Left renal cortex interstitium (tissue), 4 donors: ENCODE measurements around the gene EFL1. TPM values are rescaled to one million over a fixed set of nuclear protein-coding genes. Genes with fewer than 3 reads are reported as not detected.
"Not testable (repeated sequence)": the region's sequence is repeated elsewhere in the genome, so short reads cannot be mapped to it uniquely, and the experiment has no call there.

ENCODE experiments used
- DNase-seq, 4 donors: peaks; one replicate each; pipeline ENCODE4 v3.0.0-alpha.2; 2013; ENCODE audit warnings: low read depth in 4 of 4, low spot score in 2 of 4, missing footprints in 1 of 4
- polyA plus RNA-seq, 4 donors: library from polyadenylated mRNA; unstranded; fragments of 120-200 nt; gene quantifications; one replicate each; pipeline ENCODE4 v1.2.1, GENCODE V29; 2013; ENCODE audit not compliant: insufficient read length in 4 of 4

EFL1 gene
- polyA plus RNA-seq, 4 donors, result 19.3 to 26.5 (median 20.9) TPM

DNA sequence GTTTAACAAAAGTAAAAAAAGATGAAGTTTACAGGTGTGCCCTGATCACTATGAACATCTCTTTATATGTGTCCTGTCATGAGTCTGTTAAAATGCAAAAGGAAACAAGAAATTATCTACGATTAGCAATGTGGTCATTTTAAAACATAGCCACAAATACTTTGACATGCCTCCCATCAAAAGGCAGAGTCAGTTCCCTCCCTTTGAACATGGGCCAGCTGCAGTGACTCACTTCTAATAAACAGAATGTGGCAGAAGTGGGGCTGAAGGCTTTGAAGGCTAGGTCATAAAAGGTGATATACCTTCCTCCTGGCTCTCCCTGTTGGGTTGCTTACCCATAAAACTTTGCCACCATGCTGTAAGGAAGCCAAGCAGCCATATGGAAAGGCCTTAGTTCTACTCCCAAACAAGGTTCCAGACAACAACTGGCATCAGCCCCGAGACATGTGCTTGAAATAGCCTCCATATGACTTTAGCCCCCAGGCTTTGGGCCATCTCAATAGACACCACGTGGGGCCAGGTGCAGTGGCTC is 52.4 kb downstream of the EFL1 start:
- DNase-seq, result not testable (repeated sequence)

DNA sequence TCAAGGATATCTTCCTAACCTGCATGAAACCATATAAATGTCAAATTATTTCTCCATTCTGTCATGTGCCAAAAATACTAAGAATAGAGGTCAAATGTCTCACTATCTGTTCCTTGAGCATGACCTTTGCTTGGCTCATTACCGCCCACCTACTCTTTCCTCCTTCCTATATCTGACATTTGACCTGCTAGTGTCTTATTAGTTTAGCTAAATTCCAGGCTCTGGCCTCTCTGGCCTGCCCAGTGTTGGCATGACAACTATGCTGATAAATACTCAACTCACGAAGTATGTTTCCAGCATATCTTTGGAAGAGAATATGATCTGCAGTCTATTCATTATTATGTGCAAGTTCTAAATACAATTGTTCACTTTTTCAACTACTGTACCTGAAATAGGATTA is 58.0 kb downstream of the EFL1 start:
- DNase-seq, result not testable (repeated sequence)

- DNase-seq, result peak; percentile 39 to 81 (median 61)
Observed at GRCh38 chr15:82197733-82198594, 64.6 kb downstream of the EFL1 start.

- no peak for DNase-seq
Observed at GRCh38 chr15:82196353-82196752, 66.2 kb downstream of the EFL1 start.

- not testable (repeated sequence) for DNase-seq
Observed at GRCh38 chr15:82195818-82196217, 66.7 kb downstream of the EFL1 start.

- not testable (repeated sequence) for DNase-seq
Observed at GRCh38 chr15:82194488-82194887, 68.0 kb downstream of the EFL1 start.

DNA sequence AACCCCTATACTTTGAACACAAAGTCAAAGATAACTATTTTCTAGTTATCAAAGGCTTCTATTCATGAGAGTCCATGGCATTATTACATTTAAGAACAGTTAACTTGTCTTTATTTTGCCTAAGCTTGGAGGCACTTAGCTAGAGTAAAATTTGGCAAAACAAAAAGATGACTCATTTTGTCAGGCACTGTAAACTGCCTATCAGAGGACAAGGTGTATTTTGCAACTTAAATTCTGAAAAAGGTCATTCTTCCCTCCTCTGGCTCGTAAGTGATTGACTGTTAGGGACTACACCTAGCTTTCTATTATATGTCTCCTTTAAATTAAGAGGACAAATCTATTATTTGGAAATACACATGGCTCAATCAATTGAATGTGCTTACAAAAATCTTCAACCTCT is 69.1 kb downstream of the EFL1 start:
- DNase-seq, result not testable (repeated sequence)

DNA sequence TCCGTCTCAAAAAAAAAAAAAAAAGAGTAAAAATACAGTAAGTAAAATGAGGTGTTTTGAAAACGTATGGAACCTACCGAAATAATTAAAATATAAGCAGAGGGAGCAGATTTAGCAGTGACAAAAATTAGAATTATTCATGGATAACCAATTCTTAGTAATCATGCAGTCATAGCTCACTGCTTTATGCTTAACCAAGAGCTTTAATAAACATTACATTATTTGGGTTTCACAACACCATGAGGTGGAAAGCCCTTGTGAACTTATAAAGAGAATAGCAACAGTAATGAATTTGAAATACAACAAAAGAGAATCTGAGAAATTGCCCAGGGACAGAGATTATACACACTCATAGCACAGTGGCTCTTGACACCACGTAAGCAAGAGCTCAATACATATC is 70.1 kb downstream of the EFL1 start:
- not testable (repeated sequence) for DNase-seq

- no peak for DNase-seq
Observed at GRCh38 chr15:82186719-82187406, 75.7 kb downstream of the EFL1 start.

DNA sequence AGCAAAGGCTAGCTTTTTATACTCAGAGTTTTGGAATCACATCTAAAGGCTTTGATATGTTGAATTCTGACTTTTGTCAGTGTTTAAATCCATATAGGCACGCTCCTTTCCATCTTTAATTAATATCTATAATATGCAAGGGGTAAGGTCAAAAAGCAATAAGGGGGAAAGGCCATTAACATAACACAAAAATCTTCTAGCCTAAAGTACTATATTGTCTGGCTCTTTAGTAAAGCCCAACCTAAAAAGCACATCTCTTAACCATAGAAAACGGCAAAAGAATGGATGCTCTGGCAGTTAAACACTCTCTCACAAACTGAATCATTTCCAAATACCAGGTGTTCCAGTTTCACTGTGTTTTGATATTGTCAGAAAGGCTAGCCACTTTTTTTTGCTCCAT is 76.4 kb downstream of the EFL1 start:
- DNase-seq, result no peak

DNA sequence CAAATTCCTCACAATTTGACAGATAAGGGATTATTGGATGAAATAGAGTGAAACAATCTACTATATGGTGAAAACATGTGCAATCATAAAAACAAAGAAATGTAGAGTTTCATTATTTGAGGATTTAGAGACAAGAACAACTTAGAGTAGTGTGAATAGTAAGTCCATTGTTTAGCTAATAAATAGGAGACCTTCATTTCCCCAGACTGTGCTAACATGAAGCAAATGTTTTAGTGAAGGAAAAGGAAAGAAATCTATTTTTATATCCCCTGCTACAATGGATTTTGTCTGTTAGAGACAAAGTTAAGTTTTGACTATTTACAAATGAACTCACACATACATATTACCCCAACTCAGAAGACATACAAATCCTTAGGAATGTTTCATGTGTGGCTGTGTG is 77.8 kb downstream of the EFL1 start:
- DNase-seq, result no peak

GRCh38 chr15:82184355-82184754 is 78.2 kb downstream of the EFL1 start:
- no peak for DNase-seq

DNA sequence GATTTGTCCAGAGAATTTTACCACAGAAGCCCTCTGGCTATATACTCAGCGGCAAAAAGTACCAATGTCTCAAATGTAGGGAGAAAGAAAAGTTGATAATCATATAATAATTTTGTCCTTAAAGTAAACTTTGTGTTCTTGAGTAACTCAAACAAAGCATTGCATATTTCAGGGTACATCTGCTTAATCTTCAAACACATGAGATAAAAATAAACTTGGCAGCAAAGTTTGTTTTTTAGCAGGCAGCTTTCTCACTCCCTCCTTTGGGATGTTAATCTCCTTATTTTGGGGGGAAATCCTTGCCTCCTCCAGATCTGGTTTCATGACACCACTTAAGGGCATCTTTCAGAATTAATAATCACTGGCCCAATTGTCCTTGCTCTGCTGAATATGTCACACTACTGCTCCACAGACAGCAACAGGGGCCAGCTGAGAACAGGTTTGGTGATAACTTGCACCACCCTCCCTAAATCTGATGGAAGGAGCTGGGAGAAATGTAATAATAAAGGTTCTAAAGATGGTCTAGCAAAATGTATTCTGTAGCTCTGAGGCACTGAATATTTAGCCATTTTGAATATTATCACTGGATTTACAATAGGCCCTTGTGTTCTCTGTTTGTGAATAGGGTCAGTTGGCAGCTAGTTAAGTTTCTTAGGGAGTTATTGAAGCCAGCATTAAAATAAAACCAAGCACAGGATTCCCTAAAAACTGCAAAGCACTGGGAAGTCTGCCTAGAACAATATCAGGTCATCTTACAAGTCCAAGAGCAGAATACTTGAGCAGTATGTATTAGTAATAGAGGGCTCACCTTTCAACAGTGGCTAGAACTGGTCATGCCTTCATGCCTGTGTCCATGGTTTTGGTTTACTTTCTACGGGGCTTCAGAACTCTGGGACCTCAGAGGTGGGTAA is 79.2 kb downstream of the EFL1 start:
- no peak for DNase-seq

DNA sequence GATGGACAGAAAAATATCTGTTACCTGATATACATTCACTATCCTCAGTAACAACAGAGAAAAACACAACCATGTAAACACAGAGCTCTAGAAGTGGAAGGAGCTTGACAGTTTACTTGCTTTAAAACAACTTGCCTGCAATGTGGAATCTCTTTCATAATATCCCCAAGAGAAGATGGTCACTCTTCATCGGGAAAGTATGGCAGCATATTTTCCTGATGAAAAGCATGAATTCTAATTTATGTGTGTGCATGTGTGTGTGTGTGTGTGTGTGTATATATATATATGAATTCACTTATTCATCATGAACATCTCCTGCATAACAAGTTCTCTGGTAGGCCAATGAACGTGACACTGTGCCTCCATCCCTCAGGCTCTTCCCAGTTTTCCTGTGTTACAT is 81.2 kb downstream of the EFL1 start:
- no peak for DNase-seq

GRCh38 chr15:82178061-82178460 is 84.5 kb downstream of the EFL1 start:
- no peak for DNase-seq

- DNase-seq, result no peak
Observed at GRCh38 chr15:82177291-82178010, 85.1 kb downstream of the EFL1 start.

DNA sequence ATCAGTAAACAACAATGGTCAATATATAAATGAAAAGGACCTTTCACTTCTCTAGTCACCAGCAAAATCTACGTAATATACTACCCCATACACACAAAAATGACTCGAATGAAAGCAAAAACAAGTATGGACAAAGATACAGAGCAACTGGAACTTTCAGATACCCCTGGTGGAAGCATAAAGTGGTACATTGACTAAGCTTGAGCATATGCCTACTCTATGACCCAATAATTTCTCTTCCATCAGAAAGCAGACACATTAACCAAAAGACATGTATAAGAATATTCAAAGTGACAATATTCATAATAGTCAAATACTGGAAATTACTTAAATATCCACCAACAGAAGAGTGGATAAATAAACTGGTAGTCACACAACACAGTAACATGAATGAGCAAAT is 86.0 kb downstream of the EFL1 start:
- no peak for DNase-seq

DNA sequence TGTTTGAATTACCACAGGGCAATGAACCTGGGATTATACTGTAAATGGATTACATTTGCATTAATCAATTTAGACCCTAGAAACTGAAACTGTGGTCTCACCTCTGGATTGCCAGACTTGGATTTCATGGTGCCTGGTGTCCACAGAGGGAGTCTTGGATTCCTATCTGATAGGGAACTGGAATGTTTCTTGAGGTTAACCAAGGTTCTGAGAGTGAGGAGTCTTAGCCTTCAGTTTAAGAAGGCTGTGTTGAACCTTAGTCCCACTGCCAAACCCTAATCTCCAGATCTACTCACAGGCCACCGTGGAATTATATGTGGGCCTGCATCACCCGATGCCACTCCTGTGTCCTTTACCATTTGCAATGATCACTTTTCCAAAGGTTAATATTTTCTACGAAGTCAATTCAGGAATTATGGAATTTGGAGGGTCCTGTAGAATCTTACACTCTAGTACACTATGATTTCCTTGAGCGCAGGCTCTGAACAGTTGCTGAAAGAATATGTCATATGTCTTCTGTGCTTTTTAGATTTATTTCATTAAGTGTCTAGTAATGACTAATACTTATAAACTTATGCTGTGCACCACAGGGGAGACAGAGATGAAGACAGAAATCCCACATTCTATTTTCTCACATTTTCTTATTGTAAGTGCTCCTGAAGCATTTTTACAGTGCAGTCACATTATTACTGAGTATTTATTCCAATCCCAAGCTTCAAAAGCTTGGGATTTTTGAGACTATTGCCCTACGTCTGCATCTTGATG is 87.9 kb downstream of the EFL1 start:
- no peak for DNase-seq

DNA sequence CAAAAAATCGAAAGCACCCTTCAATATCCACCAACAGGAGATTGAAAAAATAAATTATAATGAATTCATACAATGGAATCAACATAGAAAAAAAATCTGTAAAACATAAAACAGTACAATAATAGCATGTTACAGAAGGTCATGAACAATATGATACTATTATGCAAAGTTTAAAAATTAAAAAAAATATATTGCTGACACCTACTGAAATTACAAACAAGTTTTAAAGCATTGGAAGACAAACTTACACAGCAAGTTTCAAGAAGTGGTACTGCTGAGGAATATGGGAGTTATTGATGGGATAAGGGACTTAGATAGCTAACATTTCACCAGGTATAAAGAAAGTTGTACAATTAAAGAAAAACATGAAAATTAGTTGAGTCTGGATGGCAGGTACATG is 89.4 kb downstream of the EFL1 start:
- no peak for DNase-seq
